ENCODE data around the gene B3GALNT2.
"Not testable (repeated sequence)": the region's sequence is repeated elsewhere in the genome, so short reads cannot be mapped to it uniquely, and the experiment has no call there.

The B3GALNT2 gene

GRCh38 chr1:235504494-235505222, 406 bp upstream of the B3GALNT2 start:
- peak; percentile 95 to 99 (median 98) for DNase-seq (ENCODE audit: low read depth in 2 of 3, low spot score in 1 of 3)

GRCh38 chr1:235503403-235504121, 690 bp downstream of the B3GALNT2 start:
- peak in 2 of 3 donors; percentile 3 to 32 for DNase-seq (ENCODE audit: low read depth in 2 of 3, low spot score in 1 of 3)

- DNase-seq (ENCODE audit: low read depth in 2 of 3, low spot score in 1 of 3) = no peak
These were observed 1.4 kb downstream of the B3GALNT2 start for GRCh38 chr1:235502601-235503402.

- DNase-seq (ENCODE audit: low read depth in 2 of 3, low spot score in 1 of 3) = no peak
These were observed 3.2 kb downstream of the B3GALNT2 start for GRCh38 chr1:235500971-235501540.

- DNase-seq (ENCODE audit: low read depth in 2 of 3, low spot score in 1 of 3) = no peak
These were observed 8.7 kb downstream of the B3GALNT2 start for GRCh38 chr1:235495551-235495950.

GRCh38 chr1:235495030-235495429, 9.2 kb downstream of the B3GALNT2 start:
- no peak for DNase-seq (ENCODE audit: low read depth in 2 of 3, low spot score in 1 of 3)

GRCh38 chr1:235494531-235494930, 9.7 kb downstream of the B3GALNT2 start:
- no peak for DNase-seq (ENCODE audit: low read depth in 2 of 3, low spot score in 1 of 3)

GRCh38 chr1:235491644-235492043, 12.6 kb downstream of the B3GALNT2 start:
- DNase-seq (ENCODE audit: low read depth in 2 of 3, low spot score in 1 of 3) = no peak

- no peak for DNase-seq (ENCODE audit: low read depth in 2 of 3, low spot score in 1 of 3)
These were observed 17.9 kb downstream of the B3GALNT2 start for GRCh38 chr1:235486321-235486720.

GRCh38 chr1:235485558-235485957, 18.7 kb downstream of the B3GALNT2 start:
- DNase-seq (ENCODE audit: low read depth in 2 of 3, low spot score in 1 of 3) = no peak

- DNase-seq (ENCODE audit: low read depth in 2 of 3, low spot score in 1 of 3) = no peak
These were observed 21.2 kb downstream of the B3GALNT2 start for GRCh38 chr1:235483090-235483489.

GRCh38 chr1:235473806-235474205, 30.4 kb downstream of the B3GALNT2 start:
- DNase-seq (ENCODE audit: low read depth in 2 of 3, low spot score in 1 of 3) = no peak

- DNase-seq (ENCODE audit: low read depth in 2 of 3, low spot score in 1 of 3) = no peak
These were observed 33.4 kb downstream of the B3GALNT2 start for GRCh38 chr1:235470741-235471439.

GRCh38 chr1:235469897-235470296, 34.4 kb downstream of the B3GALNT2 start:
- not testable (repeated sequence) for DNase-seq (ENCODE audit: low read depth in 2 of 3, low spot score in 1 of 3)

- DNase-seq (ENCODE audit: low read depth in 2 of 3, low spot score in 1 of 3) = no peak
These were observed 35.3 kb downstream of the B3GALNT2 start for GRCh38 chr1:235468970-235469369.

- no peak for DNase-seq (ENCODE audit: low read depth in 2 of 3, low spot score in 1 of 3)
These were observed 36.2 kb downstream of the B3GALNT2 start for GRCh38 chr1:235468004-235468403.

- DNase-seq (ENCODE audit: low read depth in 2 of 3, low spot score in 1 of 3) = no peak
These were observed 39.2 kb downstream of the B3GALNT2 start for GRCh38 chr1:235465066-235465465.

GRCh38 chr1:235462832-235463231, 41.4 kb downstream of the B3GALNT2 start:
- not testable (repeated sequence) for DNase-seq (ENCODE audit: low read depth in 2 of 3, low spot score in 1 of 3)

- DNase-seq (ENCODE audit: low read depth in 2 of 3, low spot score in 1 of 3) = no peak
These were observed 42.3 kb downstream of the B3GALNT2 start for GRCh38 chr1:235461954-235462353.

GRCh38 chr1:235460770-235461169, 43.5 kb downstream of the B3GALNT2 start:
- DNase-seq (ENCODE audit: low read depth in 2 of 3, low spot score in 1 of 3) = no peak

- DNase-seq (ENCODE audit: low read depth in 2 of 3, low spot score in 1 of 3) = not testable (repeated sequence)
These were observed 46.4 kb downstream of the B3GALNT2 start for GRCh38 chr1:235457856-235458255.
